ENCODE measurements around the gene PDCD1LG2. TPM values are rescaled to one million over a fixed set of nuclear protein-coding genes. Genes with fewer than 3 reads are reported as not detected.

PDCD1LG2 gene
- total and polyA plus RNA-seq, 5 donors from 2014 or later, result 0.85 to 2.5 (median 1.0) TPM; not detected in 1

DNA sequence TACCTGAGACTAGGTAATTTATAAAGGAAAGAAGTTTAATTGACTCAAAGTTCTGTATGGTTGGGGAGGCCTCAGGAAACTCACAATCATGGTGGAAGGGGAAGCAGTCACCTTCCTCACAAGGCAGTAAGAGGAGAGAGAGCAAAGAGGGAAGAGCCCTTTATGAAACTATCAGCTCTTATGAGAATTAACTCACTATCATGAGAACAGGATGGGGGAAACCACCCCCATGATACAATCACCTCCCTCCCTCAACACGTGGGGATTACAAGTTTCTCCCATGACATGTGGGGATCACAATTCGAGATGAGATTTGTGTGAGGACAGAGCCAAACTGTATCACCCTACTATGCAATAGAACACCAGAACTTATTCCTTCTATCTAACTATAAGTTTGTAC is 32.1 kb upstream of the PDCD1LG2 start:
- H3K27ac ChIP-seq (ENCODE audit: insufficient read depth, low read length, poor library complexity, severe bottlenecking), result no peak overlapping the region
- Mint-ChIP-seq H3K36me3 (peaks cover 6% of the 10 kb centered on the region), H3K4me3 (no peak overlapping the region), H3K4me1 (peaks cover 0 to 9% (median 2%) of the 10 kb centered on the region in 4 donors), H3K27me3 (no peaks in the 10 kb centered on the region), H3K9me3 (peaks cover 0 to 8% (median 0%) of the 10 kb centered on the region in 7 donors), H3K27ac (no peak overlapping the region)
- no peaks in the 10 kb centered on the region for H3K27me3 ChIP-seq (ENCODE audit: control insufficient read depth, insufficient read depth, low read length)
- ATAC-seq (ENCODE audit: low read depth in 2 of 2) (no peak), DNase-seq (no peak)
- H3K36me3 ChIP-seq (ENCODE audit: control insufficient read depth, insufficient read depth, low read length), result no peaks in the 10 kb centered on the region
- no peaks in the 10 kb centered on the region for H3K9me3 ChIP-seq (ENCODE audit: control insufficient read depth in 2 of 2, low read length in 2 of 2)
- H3K4me3 ChIP-seq (ENCODE audit: low read depth, low read length), result no peak overlapping the region
- no peaks in the 10 kb centered on the region for H3K4me1 ChIP-seq (ENCODE audit: control insufficient read depth, insufficient read depth, low read length, poor library complexity, severe bottlenecking)

DNA sequence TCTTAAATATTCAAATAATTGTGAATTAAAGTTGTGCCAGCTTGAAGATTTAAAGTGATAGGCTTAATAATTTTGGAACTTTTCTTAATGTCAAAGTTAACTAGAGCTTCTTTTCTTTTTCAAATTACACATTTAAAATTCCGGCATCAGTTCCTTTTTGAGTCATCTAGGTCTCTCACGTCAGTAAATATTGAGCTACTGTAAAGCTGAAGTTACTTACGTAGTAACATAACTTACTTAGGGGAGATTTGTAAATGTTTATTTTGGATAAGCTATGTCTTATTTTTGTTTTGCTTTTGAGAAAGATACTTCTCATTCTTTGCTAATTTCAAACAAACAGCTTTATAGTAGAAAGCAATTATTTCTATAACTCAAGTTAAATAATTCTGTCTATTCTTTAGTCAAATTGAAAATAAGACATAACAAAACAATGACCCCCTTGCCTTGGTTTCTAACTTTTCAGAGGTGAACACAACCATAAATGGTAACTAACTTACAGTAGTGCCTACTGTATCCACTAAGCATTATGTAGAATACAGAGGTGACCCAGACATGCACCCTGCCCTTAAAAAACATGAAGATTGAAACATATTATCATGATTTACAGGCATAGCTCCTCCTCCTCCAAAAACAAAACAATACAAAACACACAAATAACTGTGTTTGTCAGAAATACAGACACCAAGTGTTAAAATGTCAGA is 30.2 kb upstream of the PDCD1LG2 start:
- H3K27ac ChIP-seq (ENCODE audit: insufficient read depth, low read length, poor library complexity, severe bottlenecking), result no peak overlapping the region
- DNase-seq, result no peak
- no peak for ATAC-seq (ENCODE audit: low read depth in 2 of 2)
- H3K4me1 ChIP-seq (ENCODE audit: control insufficient read depth, insufficient read depth, low read length, poor library complexity, severe bottlenecking), result no peaks in the 10 kb centered on the region
- H3K4me3 Mint-ChIP-seq, result no peak overlapping the region
- peak overlapping the region in 1 of 3 donors; percentile 78 for H3K27ac Mint-ChIP-seq
- no peaks in the 10 kb centered on the region for H3K27me3 Mint-ChIP-seq
- peaks cover 0 to 9% (median 2%) of the 10 kb centered on the region in 4 donors for H3K4me1 Mint-ChIP-seq
- H3K36me3 Mint-ChIP-seq, result peaks cover 6% of the 10 kb centered on the region
- H3K4me3 ChIP-seq (ENCODE audit: low read depth, low read length), result no peak overlapping the region
- H3K27me3 ChIP-seq (ENCODE audit: control insufficient read depth, insufficient read depth, low read length), result no peaks in the 10 kb centered on the region
- peaks cover 0 to 7% (median 0%) of the 10 kb centered on the region in 7 donors for H3K9me3 Mint-ChIP-seq
- no peaks in the 10 kb centered on the region for H3K36me3 ChIP-seq (ENCODE audit: control insufficient read depth, insufficient read depth, low read length)
- H3K9me3 ChIP-seq (ENCODE audit: control insufficient read depth in 2 of 2, low read length in 2 of 2), result no peaks in the 10 kb centered on the region

DNA sequence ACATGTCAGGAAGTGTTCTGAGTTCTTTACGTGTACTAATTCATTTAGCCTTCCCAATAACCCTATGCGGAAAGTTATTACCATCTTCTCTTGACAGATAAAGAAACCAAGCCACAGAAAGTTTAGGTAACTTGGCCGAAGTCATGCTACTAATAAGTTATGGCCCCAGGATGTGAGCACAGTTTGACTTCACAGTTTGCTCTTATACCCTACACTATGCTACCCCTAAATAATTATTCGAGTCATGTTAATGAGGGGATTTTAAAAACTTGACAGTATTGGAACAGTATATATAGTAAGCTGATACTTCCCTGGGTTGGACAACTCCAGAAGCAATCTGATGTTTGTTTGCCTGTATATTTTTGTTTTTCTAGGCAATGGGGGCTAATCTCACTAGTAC is 29.4 kb upstream of the PDCD1LG2 start:
- peaks cover 0 to 4% (median 0%) of the 10 kb centered on the region in 7 donors for H3K9me3 Mint-ChIP-seq
- DNase-seq, result no peak
- H3K27me3 Mint-ChIP-seq, result no peaks in the 10 kb centered on the region
- H3K4me3 ChIP-seq (ENCODE audit: low read depth, low read length), result no peak overlapping the region
- H3K27me3 ChIP-seq (ENCODE audit: control insufficient read depth, insufficient read depth, low read length), result no peaks in the 10 kb centered on the region
- no peak overlapping the region for H3K27ac Mint-ChIP-seq
- no peaks in the 10 kb centered on the region for H3K9me3 ChIP-seq (ENCODE audit: control insufficient read depth in 2 of 2, low read length in 2 of 2)
- peaks cover 0 to 9% (median 2%) of the 10 kb centered on the region in 4 donors for H3K4me1 Mint-ChIP-seq
- H3K4me1 ChIP-seq (ENCODE audit: control insufficient read depth, insufficient read depth, low read length, poor library complexity, severe bottlenecking), result no peaks in the 10 kb centered on the region
- no peak overlapping the region for H3K4me3 Mint-ChIP-seq
- H3K36me3 Mint-ChIP-seq, result peaks cover 6% of the 10 kb centered on the region
- no peaks in the 10 kb centered on the region for H3K36me3 ChIP-seq (ENCODE audit: control insufficient read depth, insufficient read depth, low read length)
- no peak for ATAC-seq (ENCODE audit: low read depth in 2 of 2)
- no peak overlapping the region for H3K27ac ChIP-seq (ENCODE audit: insufficient read depth, low read length, poor library complexity, severe bottlenecking)

DNA sequence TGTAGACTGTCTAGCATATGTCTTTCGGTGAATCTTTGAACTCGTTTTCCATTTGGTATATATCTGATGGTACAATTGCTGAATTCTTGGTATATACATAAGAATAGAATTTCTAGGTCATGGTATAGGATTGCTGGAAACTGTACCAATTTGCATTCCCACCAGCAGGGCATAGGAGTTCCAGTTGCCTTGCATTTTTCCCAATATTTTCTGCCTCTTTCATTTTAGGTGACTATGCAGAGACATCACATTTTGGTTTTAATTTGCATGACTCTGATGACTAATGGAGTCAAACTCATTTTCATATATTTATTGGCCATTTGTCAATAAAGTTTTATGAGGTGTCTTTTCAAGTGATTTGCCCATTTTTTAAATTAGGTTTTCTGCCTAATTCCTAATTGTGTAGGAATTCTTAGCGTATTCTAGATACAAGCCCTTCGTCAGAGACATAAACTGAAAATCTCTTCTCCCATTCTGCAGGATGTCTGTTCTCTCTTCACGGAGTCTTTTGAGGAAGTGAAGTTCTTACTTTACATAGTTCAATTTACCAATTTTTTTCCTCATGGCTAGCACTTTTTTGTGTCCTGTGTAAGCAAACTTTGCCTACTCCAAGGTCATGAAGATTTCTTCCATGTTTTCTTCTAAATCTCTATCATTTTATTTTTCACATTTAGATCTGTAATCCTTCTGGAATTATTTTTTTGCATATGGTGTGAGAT is 28.9 kb upstream of the PDCD1LG2 start:
- H3K27me3 ChIP-seq (ENCODE audit: control insufficient read depth, insufficient read depth, low read length), result no peaks in the 10 kb centered on the region
- DNase-seq (no peak), ATAC-seq (ENCODE audit: low read depth in 2 of 2) (no peak)
- H3K4me1 ChIP-seq (ENCODE audit: control insufficient read depth, insufficient read depth, low read length, poor library complexity, severe bottlenecking), result no peaks in the 10 kb centered on the region
- H3K27ac Mint-ChIP-seq, result no peak overlapping the region
- H3K27me3 Mint-ChIP-seq, result no peaks in the 10 kb centered on the region
- peaks cover 0 to 2% (median 0%) of the 10 kb centered on the region in 7 donors for H3K9me3 Mint-ChIP-seq
- no peak overlapping the region for H3K27ac ChIP-seq (ENCODE audit: insufficient read depth, low read length, poor library complexity, severe bottlenecking)
- peaks cover 1% of the 10 kb centered on the region for H3K36me3 Mint-ChIP-seq
- no peak overlapping the region for H3K4me3 ChIP-seq (ENCODE audit: low read depth, low read length)
- no peaks in the 10 kb centered on the region for H3K9me3 ChIP-seq (ENCODE audit: control insufficient read depth in 2 of 2, low read length in 2 of 2)
- no peak overlapping the region for H3K4me3 Mint-ChIP-seq
- peaks cover 0 to 9% (median 2%) of the 10 kb centered on the region in 4 donors for H3K4me1 Mint-ChIP-seq
- no peaks in the 10 kb centered on the region for H3K36me3 ChIP-seq (ENCODE audit: control insufficient read depth, insufficient read depth, low read length)

DNA sequence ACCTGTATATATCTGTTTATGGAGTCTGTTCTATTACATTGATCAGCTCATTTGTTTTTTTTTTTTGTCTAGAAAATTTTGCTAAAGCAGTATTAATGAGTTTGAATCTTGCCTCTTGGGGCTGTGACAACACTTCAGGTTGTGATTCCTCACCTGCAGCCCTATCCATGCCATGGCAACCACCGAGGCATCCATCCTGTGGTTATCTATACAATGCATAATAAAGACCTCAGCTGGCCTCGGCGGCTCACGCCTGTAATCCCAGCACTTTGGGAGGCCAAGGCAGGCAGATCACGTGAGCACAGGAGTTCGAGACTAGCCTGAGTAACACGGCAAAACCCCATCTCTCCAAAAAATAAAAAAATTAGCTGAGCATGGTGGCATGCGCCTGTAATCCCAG is 28.1 kb upstream of the PDCD1LG2 start:
- H3K27ac ChIP-seq (ENCODE audit: insufficient read depth, low read length, poor library complexity, severe bottlenecking), result no peak overlapping the region
- no peak overlapping the region for H3K4me3 ChIP-seq (ENCODE audit: low read depth, low read length)
- Mint-ChIP-seq H3K36me3 (no peaks in the 10 kb centered on the region), H3K4me1 (peaks cover 0 to 9% (median 2%) of the 10 kb centered on the region in 4 donors), H3K27ac (no peak overlapping the region), H3K4me3 (no peak overlapping the region), H3K9me3 (peaks cover 0 to 2% (median 0%) of the 10 kb centered on the region in 7 donors), H3K27me3 (no peaks in the 10 kb centered on the region)
- H3K27me3 ChIP-seq (ENCODE audit: control insufficient read depth, insufficient read depth, low read length), result no peaks in the 10 kb centered on the region
- H3K36me3 ChIP-seq (ENCODE audit: control insufficient read depth, insufficient read depth, low read length), result no peaks in the 10 kb centered on the region
- no peak for ATAC-seq (ENCODE audit: low read depth in 2 of 2)
- H3K4me1 ChIP-seq (ENCODE audit: control insufficient read depth, insufficient read depth, low read length, poor library complexity, severe bottlenecking), result no peaks in the 10 kb centered on the region
- no peak for DNase-seq
- no peaks in the 10 kb centered on the region for H3K9me3 ChIP-seq (ENCODE audit: control insufficient read depth in 2 of 2, low read length in 2 of 2)

DNA sequence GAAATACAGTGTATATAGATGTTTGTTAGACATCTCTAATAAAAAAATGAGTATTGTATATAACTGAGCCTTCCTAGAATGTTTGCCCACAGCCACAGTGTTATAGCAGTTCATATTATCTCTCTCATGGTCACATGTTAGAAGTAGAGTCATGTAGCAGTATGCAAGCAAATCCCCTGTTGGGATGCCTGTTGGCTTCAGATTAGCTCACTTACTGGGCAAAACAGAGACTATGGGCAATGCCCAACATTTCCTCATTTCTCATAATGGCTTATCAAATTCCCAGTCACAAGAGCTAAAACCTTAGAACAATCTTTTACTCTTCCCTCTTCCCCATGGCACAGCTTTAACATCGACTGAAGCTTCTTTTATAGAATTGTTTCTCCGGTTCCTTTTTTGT is 27.0 kb upstream of the PDCD1LG2 start:
- peaks cover 0 to 3% (median 0%) of the 10 kb centered on the region in 7 donors for H3K9me3 Mint-ChIP-seq
- H3K4me3 ChIP-seq (ENCODE audit: low read depth, low read length), result no peak overlapping the region
- H3K4me1 ChIP-seq (ENCODE audit: control insufficient read depth, insufficient read depth, low read length, poor library complexity, severe bottlenecking), result no peaks in the 10 kb centered on the region
- H3K27ac Mint-ChIP-seq, result no peak overlapping the region
- H3K36me3 ChIP-seq (ENCODE audit: control insufficient read depth, insufficient read depth, low read length), result no peaks in the 10 kb centered on the region
- ATAC-seq (ENCODE audit: low read depth in 2 of 2) (no peak), DNase-seq (no peak)
- H3K27me3 Mint-ChIP-seq, result no peaks in the 10 kb centered on the region
- no peaks in the 10 kb centered on the region for H3K27me3 ChIP-seq (ENCODE audit: control insufficient read depth, insufficient read depth, low read length)
- no peaks in the 10 kb centered on the region for H3K9me3 ChIP-seq (ENCODE audit: control insufficient read depth in 2 of 2, low read length in 2 of 2)
- H3K4me1 Mint-ChIP-seq, result peaks cover 0 to 9% (median 2%) of the 10 kb centered on the region in 4 donors
- H3K36me3 Mint-ChIP-seq, result no peaks in the 10 kb centered on the region
- no peak overlapping the region for H3K4me3 Mint-ChIP-seq
- H3K27ac ChIP-seq (ENCODE audit: insufficient read depth, low read length, poor library complexity, severe bottlenecking), result no peak overlapping the region

DNA sequence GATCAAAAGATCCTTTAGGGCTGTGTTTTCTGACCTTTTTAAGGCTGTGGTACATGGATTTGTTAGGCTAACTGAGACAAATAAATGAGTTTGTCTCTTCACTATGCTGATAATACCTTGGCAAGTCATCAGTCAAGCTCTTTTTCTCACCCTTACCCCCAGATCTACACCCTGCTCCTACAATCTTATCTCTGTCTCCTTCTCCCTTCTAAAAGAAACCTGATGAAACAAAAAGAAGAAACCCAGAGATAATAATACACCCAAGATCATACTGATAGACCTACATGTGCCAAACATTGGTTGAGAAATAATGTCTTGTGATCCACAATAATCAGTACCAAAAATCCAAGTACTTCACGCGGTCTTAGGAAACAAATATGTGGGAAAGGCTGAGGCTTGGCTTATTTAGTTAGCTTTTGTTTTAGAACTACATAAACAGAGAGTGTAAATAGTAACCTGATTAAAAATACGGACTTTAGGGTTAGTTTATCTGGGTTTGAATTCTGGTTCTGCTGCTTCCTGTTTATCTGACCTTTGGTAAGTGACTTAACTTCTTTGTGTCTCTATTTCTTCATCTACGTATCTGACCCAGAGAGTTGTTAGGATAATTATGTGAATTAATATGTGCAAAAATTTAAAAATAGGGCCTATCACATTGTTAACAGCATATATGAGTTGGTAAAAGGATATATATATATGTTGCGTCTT is 24.8 kb upstream of the PDCD1LG2 start:
- Histone ChIP-seq H3K27me3 (ENCODE audit: control insufficient read depth, insufficient read depth, low read length) (no peaks in the 10 kb centered on the region), H3K36me3 (ENCODE audit: control insufficient read depth, insufficient read depth, low read length) (no peaks in the 10 kb centered on the region), H3K9me3 (ENCODE audit: control insufficient read depth in 2 of 2, low read length in 2 of 2) (no peaks in the 10 kb centered on the region), H3K27ac (ENCODE audit: insufficient read depth, low read length, poor library complexity, severe bottlenecking) (no peak overlapping the region), H3K4me3 (ENCODE audit: low read depth, low read length) (no peak overlapping the region), H3K4me1 (ENCODE audit: control insufficient read depth, insufficient read depth, low read length, poor library complexity, severe bottlenecking) (no peaks in the 10 kb centered on the region)
- ATAC-seq (ENCODE audit: low read depth in 2 of 2), result no peak
- no peak overlapping the region for H3K4me3 Mint-ChIP-seq
- H3K9me3 Mint-ChIP-seq, result peaks cover 0 to 3% (median 0%) of the 10 kb centered on the region in 7 donors
- no peak overlapping the region for H3K27ac Mint-ChIP-seq
- DNase-seq, result no peak
- H3K36me3 Mint-ChIP-seq, result no peaks in the 10 kb centered on the region
- peaks cover 0 to 2% (median 0%) of the 10 kb centered on the region in 4 donors for H3K4me1 Mint-ChIP-seq
- no peaks in the 10 kb centered on the region for H3K27me3 Mint-ChIP-seq

All from CD4-positive, CD25-positive, alpha-beta regulatory T cell (primary cell).